Upper lobe of left lung (tissue), 6 donors: Measurements from ENCODE around the gene IL4R. TPM values are rescaled to one million over a fixed set of nuclear protein-coding genes. Genes with fewer than 3 reads are reported as not detected.
A peak's percentile ranks its signal among the peaks of the same experiment; 100 is the strongest.

ENCODE experiments used
- ATAC-seq, 2 donors: fragments of 200-7000 bp; cut with Tn5 transposase; one replicate each; pipeline ENCODE4 v1.9.1; 2022; ENCODE audit warnings: mild to moderate bottlenecking in 2 of 2, moderate library complexity in 2 of 2; ENCODE audit not compliant: low FRiP score in 2 of 2
- DNase-seq, 2 donors: peaks; one replicate each; pipeline ENCODE4 v3.0.0-alpha.2; 2019 to 2020
- H3K27ac ChIP-seq, 4 donors: fragments of 200-600 bp; sonication (generic); one replicate each; pipeline ENCODE4 v1.5.1; 2016 to 2019
- H3K27me3 ChIP-seq, 4 donors: fragments of 200-600 bp; sonication (generic); one replicate each; pipeline ENCODE4 v1.5.1; 2017 to 2019
- H3K36me3 ChIP-seq, 4 donors: fragments of 200-600 bp; sonication (generic); one replicate each; pipeline ENCODE4 v1.5.1; 2016 to 2019
- H3K4me1 ChIP-seq, 4 donors: fragments of 200-600 bp; sonication (generic); one replicate each; pipeline ENCODE4 v1.5.1; 2018 to 2019
- H3K4me3 ChIP-seq, 4 donors: fragments of 200-600 bp; sonication (generic); one replicate each; pipeline ENCODE4 v1.5.1; 2017 to 2019; ENCODE audit warnings: mild to moderate bottlenecking in 2 of 4, moderate library complexity in 1 of 4
- H3K9me3 ChIP-seq, 4 donors: fragments of 200-600 bp; sonication (generic); one replicate each; pipeline ENCODE4 v1.5.1; 2018 to 2019
- CTCF ChIP-seq, 6 experiments: fragments of 450-650 bp in 4 of 6; fragments of 200-600 bp in 2 of 6; sonication (generic) in 2 of 6; IDR thresholded peaks; one replicate each; pipeline ENCODE4 v1.5.1; 2016 to 2019; ENCODE audit warnings: antibody characterized with exemption in 6 of 6
- EP300 ChIP-seq, 4 donors: sonication (generic); formaldehyde crosslinking; IDR thresholded peaks; one replicate each; pipeline ENCODE4 v1.5.1; 2017; ENCODE audit warnings: antibody characterized with exemption in 4 of 4, control low read depth in 2 of 4
- POLR2A ChIP-seq, 4 donors: fragments of 450-650 bp; IDR thresholded peaks; one replicate each; pipeline ENCODE4 v1.5.1; 2016 to 2017; ENCODE audit warnings: antibody characterized with exemption in 4 of 4, mild to moderate bottlenecking in 2 of 4
- POLR2AphosphoS5 ChIP-seq, 2 donors: sonication (generic); formaldehyde crosslinking; IDR thresholded peaks; one replicate each; pipeline ENCODE4 v1.5.1; 2017; ENCODE audit warnings: antibody characterized with exemption in 2 of 2
- WGBS, 2 donors: methylation state at CpG; one replicate each; pipeline ENCODE4 v1.1.5; 2017 to 2018; 5-methylcytosine and 5-hydroxymethylcytosine counted together
- total RNA-seq, 6 donors: library from RNA; depleted of rRNA in 4 of 6; stranded (reverse); fragments of >200 nt in 4 of 6; gene quantifications; one replicate each; pipeline versions ENCODE4 v1.1.0 to v1.2.1, GENCODE V29; 2016 to 2021
- donor health status: DM: no; HTN: no; CAD: no; lungs with moderate emphysema.
- donor health status: DM: no; HTN: yes; CAD: no; lungs with severe emphysema.

The IL4R gene
- total RNA-seq, 6 donors from 2014 or later, result 87.0 to 202 (median 153) TPM

GRCh38 chr16:27379919-27380318 lies 66.1 kb downstream of the IL4R start:
- TF ChIP-seq EP300 (IDR thresholded peaks at IDR 0.05) (no peak), CTCF (IDR thresholded peaks at IDR 0.05) (no peak), POLR2A (IDR thresholded peaks at IDR 0.05) (no peak), POLR2AphosphoS5 (IDR thresholded peaks at IDR 0.05) (no peak)
- no peak overlapping the region for H3K4me3 ChIP-seq
- no peaks in the 10 kb centered on the region for H3K36me3 ChIP-seq
- 93 to 97% methylated on average over 9 of the region's 9 CpGs for WGBS, 2 donors
- no peak for ATAC-seq
- peaks cover 0 to 7% (median 3%) of the 10 kb centered on the region in 4 donors for H3K4me1 ChIP-seq
- peaks cover 0 to 6% (median 0%) of the 10 kb centered on the region in 4 donors for H3K9me3 ChIP-seq
- peak in 1 of 2 donors; percentile 15 for DNase-seq
- no peaks in the 10 kb centered on the region for H3K27me3 ChIP-seq
- H3K27ac ChIP-seq, result no peak overlapping the region

- H3K4me1 ChIP-seq, result no peaks in the 10 kb centered on the region
- H3K36me3 ChIP-seq, result no peaks in the 10 kb centered on the region
- no peak for ATAC-seq
- TF ChIP-seq POLR2AphosphoS5 (IDR thresholded peaks at IDR 0.05) (no peak), EP300 (IDR thresholded peaks at IDR 0.05) (no peak), POLR2A (IDR thresholded peaks at IDR 0.05) (no peak), CTCF (IDR thresholded peaks at IDR 0.05) (no peak)
- no peak for DNase-seq
- peaks cover 0 to 6% (median 0%) of the 10 kb centered on the region in 4 donors for H3K9me3 ChIP-seq
- H3K27ac ChIP-seq, result no peak overlapping the region
- H3K4me3 ChIP-seq, result no peak overlapping the region
- H3K27me3 ChIP-seq, result no peaks in the 10 kb centered on the region
Observed at GRCh38 chr16:27381236-27381635, 67.5 kb downstream of the IL4R start.

GRCh38 chr16:27381974-27382855 lies 68.4 kb downstream of the IL4R start:
- WGBS, 2 donors, result 83 to 87% methylated on average over 10 of the region's 10 CpGs

GRCh38 chr16:27383556-27384243 lies 69.9 kb downstream of the IL4R start:
- DNase-seq, result peak in 1 of 2 donors; percentile 49
- Histone ChIP-seq H3K36me3 (no peaks in the 10 kb centered on the region), H3K4me3 (no peak overlapping the region), H3K9me3 (peaks cover 0 to 6% (median 0%) of the 10 kb centered on the region in 4 donors), H3K27ac (peak overlapping the region in 2 of 4 donors; percentile 44 to 61), H3K4me1 (no peaks in the 10 kb centered on the region), H3K27me3 (no peaks in the 10 kb centered on the region)
- TF ChIP-seq POLR2A (IDR thresholded peaks at IDR 0.05), result peak in 1 of 4 donors; percentile 36
- no peak for TF ChIP-seq EP300 (IDR thresholded peaks at IDR 0.05)
- no peak for TF ChIP-seq POLR2AphosphoS5 (IDR thresholded peaks at IDR 0.05)
- peak; percentile 19 to 88 for ATAC-seq
- WGBS, 2 donors, result 54 to 67% methylated on average over 13 to 15 of the region's 15 CpGs

More at GRCh38 chr16:27381974-27382855, 68.4 kb downstream of the IL4R start:
- no peak overlapping the region for H3K27ac ChIP-seq
- peaks cover 0 to 6% (median 0%) of the 10 kb centered on the region in 4 donors for H3K9me3 ChIP-seq
- TF ChIP-seq EP300 (IDR thresholded peaks at IDR 0.05) (no peak), CTCF (IDR thresholded peaks at IDR 0.05) (no peak), POLR2A (IDR thresholded peaks at IDR 0.05) (no peak), POLR2AphosphoS5 (IDR thresholded peaks at IDR 0.05) (no peak)
- H3K36me3 ChIP-seq, result no peaks in the 10 kb centered on the region
- ATAC-seq (no peak), DNase-seq (no peak)
- no peaks in the 10 kb centered on the region for H3K4me1 ChIP-seq
- H3K27me3 ChIP-seq, result no peaks in the 10 kb centered on the region
- no peak overlapping the region for H3K4me3 ChIP-seq

- Histone ChIP-seq H3K9me3 (peaks cover 0 to 6% (median 0%) of the 10 kb centered on the region in 4 donors), H3K4me1 (no peaks in the 10 kb centered on the region), H3K27me3 (no peaks in the 10 kb centered on the region), H3K27ac (no peak overlapping the region), H3K4me3 (no peak overlapping the region), H3K36me3 (no peaks in the 10 kb centered on the region)
- TF ChIP-seq EP300 (IDR thresholded peaks at IDR 0.05), result no peak
- no peak for TF ChIP-seq POLR2A (IDR thresholded peaks at IDR 0.05)
- no peak for TF ChIP-seq CTCF (IDR thresholded peaks at IDR 0.05)
- TF ChIP-seq POLR2AphosphoS5 (IDR thresholded peaks at IDR 0.05), result no peak
- no peak for ATAC-seq
- WGBS, 2 donors, result 63 to 67% methylated on average over 5 of the region's 5 CpGs
- no peak for DNase-seq
Observed at GRCh38 chr16:27384425-27384824, 70.7 kb downstream of the IL4R start.
